H9 (cell line): ENCODE results near the gene GALNT17. TPM values are rescaled to one million over a fixed set of nuclear protein-coding genes. Genes with fewer than 3 reads are reported as not detected.
A peak's percentile ranks its signal among the peaks of the same experiment; 100 is the strongest.

Experiments
- DNase-seq: peaks from one replicate; pipeline ENCODE4 v3.0.0-alpha.2; 2017
- H2AFZ ChIP-seq: one replicate; pipeline ENCODE4 v1.6.1; 2013; ENCODE audit warnings: mild to moderate bottlenecking, low read length, control low read depth, moderate library complexity
- H2AK5ac ChIP-seq: 2 replicates; pipeline ENCODE4 v1.6.1; 2013; ENCODE audit warnings: low read length, control low read depth, mixed read lengths; ENCODE audit not compliant: insufficient read length
- H2BK120ac ChIP-seq: one replicate; pipeline ENCODE4 v1.6.1; 2013; ENCODE audit warnings: low read depth, mild to moderate bottlenecking, low read length, control low read depth, inconsistent platforms; ENCODE audit not compliant: poor library complexity, severe bottlenecking
- H2BK12ac ChIP-seq: 2 replicates; pipeline ENCODE4 v1.6.1; 2013; ENCODE audit warnings: low read length, control low read depth, mixed read lengths, low read depth; ENCODE audit not compliant: insufficient read length
- H2BK15ac ChIP-seq: 2 replicates; pipeline ENCODE4 v1.6.1; 2013; ENCODE audit warnings: low read depth, low read length, control low read depth
- H2BK20ac ChIP-seq: one replicate; pipeline ENCODE4 v1.6.1; 2013; ENCODE audit warnings: low read depth, mild to moderate bottlenecking, low read length, control low read depth, inconsistent platforms; ENCODE audit not compliant: poor library complexity, severe bottlenecking
- H2BK5ac ChIP-seq: 2 replicates; pipeline ENCODE4 v1.6.1; 2013; ENCODE audit warnings: low read length, control low read depth, mixed read lengths; ENCODE audit not compliant: insufficient read length
- H3K14ac ChIP-seq: 2 replicates; pipeline ENCODE4 v1.6.1; 2013; ENCODE audit warnings: low read length, control low read depth; ENCODE audit not compliant: insufficient read depth
- H3K18ac ChIP-seq: 2 replicates; pipeline ENCODE4 v1.6.1; 2013; ENCODE audit warnings: low read depth, mild to moderate bottlenecking, mixed read lengths, low read length, control low read depth; ENCODE audit not compliant: insufficient read length
- H3K23ac ChIP-seq: 2 replicates; pipeline ENCODE4 v1.6.1; 2013; ENCODE audit warnings: low read length, control low read depth, mixed read lengths, low read depth; ENCODE audit not compliant: insufficient read length
- H3K23me2 ChIP-seq: 2 replicates; pipeline ENCODE4 v1.6.1; 2013; ENCODE audit warnings: low read depth, mild to moderate bottlenecking, mixed read lengths, low read length, control low read depth; ENCODE audit not compliant: insufficient read length, poor library complexity, severe bottlenecking
- H3K27ac ChIP-seq: 2 replicates; pipeline ENCODE4 v1.5.1; 2013; ENCODE audit warnings: low read length, control low read depth, mixed read lengths, low read depth; ENCODE audit not compliant: insufficient read length
- H3K27me3 ChIP-seq: 2 replicates; pipeline ENCODE4 v1.6.1; 2013; ENCODE audit warnings: low read length, control low read depth, inconsistent platforms; ENCODE audit not compliant: insufficient read depth
- H3K4ac ChIP-seq: 2 replicates; pipeline ENCODE4 v1.6.1; 2013; ENCODE audit warnings: low read depth, mild to moderate bottlenecking, control low read depth, inconsistent platforms, low read length, moderate library complexity
- H3K4me1 ChIP-seq: 2 replicates; pipeline ENCODE4 v1.6.1; 2013; ENCODE audit warnings: low read length, control low read depth, inconsistent platforms; ENCODE audit not compliant: insufficient read depth
- H3K4me2 ChIP-seq: 2 replicates; pipeline ENCODE4 v1.6.1; 2013; ENCODE audit warnings: low read length, control low read depth, mixed read lengths; ENCODE audit not compliant: insufficient read length, insufficient read depth
- H3K56ac ChIP-seq: 2 replicates; pipeline ENCODE4 v1.6.1; 2013; ENCODE audit warnings: low read depth, mild to moderate bottlenecking, mixed read lengths, low read length, control low read depth; ENCODE audit not compliant: insufficient read length
- H3K79me1 ChIP-seq: 2 replicates; pipeline ENCODE4 v1.6.1; 2013; ENCODE audit warnings: low read depth, mild to moderate bottlenecking, moderate library complexity, low read length, control low read depth, inconsistent platforms; ENCODE audit not compliant: insufficient read depth, poor library complexity, severe bottlenecking
- H3K79me2 ChIP-seq: 2 replicates; pipeline ENCODE4 v1.6.1; 2013; ENCODE audit warnings: low read length, control low read depth, inconsistent platforms; ENCODE audit not compliant: insufficient read depth
- H3K9ac ChIP-seq: 2 replicates; pipeline ENCODE4 v1.6.1; 2013; ENCODE audit warnings: low read length, control low read depth, mixed read lengths; ENCODE audit not compliant: insufficient read length; ENCODE audit errors: extremely low read depth
- H3K9me3 ChIP-seq: one replicate; pipeline ENCODE4 v1.6.1; 2013; ENCODE audit warnings: low read depth, low read length, inconsistent platforms; ENCODE audit not compliant: control insufficient read depth
- H3T11ph ChIP-seq: one replicate; pipeline ENCODE4 v1.6.1; 2013; ENCODE audit warnings: mild to moderate bottlenecking, low read length, control low read depth, inconsistent platforms
- H4K20me1 ChIP-seq: one replicate; pipeline ENCODE4 v1.6.1; 2013; ENCODE audit not compliant: control insufficient read depth, insufficient read length, insufficient read depth
- H4K5ac ChIP-seq: 2 replicates; pipeline ENCODE4 v1.6.1; 2013; ENCODE audit warnings: low read depth, mild to moderate bottlenecking, mixed read lengths, low read length, control low read depth; ENCODE audit not compliant: insufficient read length
- H4K8ac ChIP-seq: replicated peaks from 2 replicates; pipeline ENCODE4 v1.6.1; 2013; ENCODE audit warnings: low read length, control low read depth, mixed read lengths, low read depth; ENCODE audit not compliant: insufficient read length
- H4K91ac ChIP-seq: 2 replicates; pipeline ENCODE4 v1.6.1; 2013; ENCODE audit warnings: low read depth, mild to moderate bottlenecking, moderate library complexity, mixed read lengths, low read length, control low read depth; ENCODE audit not compliant: insufficient read length
- H3K27ac Mint-ChIP-seq, 3 experiments: 2 replicates in 2 of 3; 3 replicates in 1 of 3; pipeline ENCODE4 v1.8.0; 2020 to 2021; ENCODE audit warnings: mixed read lengths in 3 of 3, mild to moderate bottlenecking in 1 of 3, moderate library complexity in 1 of 3
- H3K27me3 Mint-ChIP-seq: 2 replicates; pipeline ENCODE4 v1.8.0; 2021; ENCODE audit warnings: low read depth, mild to moderate bottlenecking, moderate library complexity, mixed read lengths
- H3K36me3 Mint-ChIP-seq, 3 experiments: 2 replicates in 2 of 3; 3 replicates in 1 of 3; pipeline ENCODE4 v1.8.0; 2020 to 2021; ENCODE audit warnings: low read depth in 3 of 3, mixed read lengths in 3 of 3; ENCODE audit not compliant: insufficient read depth in 1 of 3
- H3K4me1 Mint-ChIP-seq, 2 experiments: 2 replicates each; pipeline ENCODE4 v1.8.0; 2020; ENCODE audit warnings: mixed read lengths in 2 of 2
- H3K4me3 Mint-ChIP-seq, 2 experiments: 2 replicates in 1 of 2; 3 replicates in 1 of 2; pipeline ENCODE4 v1.8.0; 2020 to 2021; ENCODE audit warnings: mild to moderate bottlenecking in 2 of 2, mixed read lengths in 2 of 2, moderate library complexity in 1 of 2
- H3K9me3 Mint-ChIP-seq, 2 experiments: 2 replicates in 1 of 2; 3 replicates in 1 of 2; pipeline ENCODE4 v1.8.0; 2020; ENCODE audit warnings: mild to moderate bottlenecking in 2 of 2, mixed read lengths in 2 of 2, moderate library complexity in 1 of 2
- WGBS: extraction: QIAGEN DNeasy Blood & Tissue Kit; methylation state at CpG from one replicate; pipeline ENCODE4 v1.1.7; 2013; ENCODE audit warnings: missing lambda C conversion rate, low lambda C conversion rate, mixed read lengths; ENCODE audit not compliant: insufficient read length; ENCODE audit errors: extremely low coverage; 5-methylcytosine and 5-hydroxymethylcytosine counted together
- total RNA-seq: library from RNA; stranded (reverse); gene quantifications from 2 replicates; pipeline ENCODE4 v1.2.1, GENCODE V29; 2021
- TF ChIP-seq, protein P1 (sequence below): fragments of 200-600 bp; sonication (generic); conservative IDR thresholded peaks from 3 replicates; pipeline ENCODE4 v1.8.0; 2021; ENCODE audit warnings: antibody characterized with exemption, mild to moderate bottlenecking

GALNT17 gene
- total RNA-seq, 1 experiment from 2014 or later = 43.2 TPM

DNA sequence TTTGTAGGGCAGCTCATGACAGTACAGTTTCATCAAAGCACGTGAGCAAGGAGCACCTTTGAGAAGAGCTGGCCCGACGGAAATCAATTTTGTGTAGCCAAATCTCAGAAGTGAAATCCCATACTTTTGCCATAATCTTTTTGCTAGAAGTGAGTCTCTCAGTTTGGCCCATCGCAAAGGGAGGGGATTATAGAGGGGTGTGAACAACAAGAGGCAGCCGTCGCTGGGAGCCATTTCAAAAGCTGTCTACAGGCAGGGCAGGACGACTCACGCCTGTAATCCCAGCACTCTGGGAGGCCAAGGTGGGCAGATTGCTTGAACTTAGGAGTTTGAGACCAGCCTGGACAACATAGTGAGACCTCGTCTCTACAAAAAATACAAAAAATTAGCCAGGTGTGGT, 599.8 kb downstream of the GALNT17 start:
- Histone ChIP-seq H4K91ac (no peak overlapping the region), H3K79me1 (no peaks in the 10 kb centered on the region), H4K8ac (no peak overlapping the region), H3K14ac (no peak overlapping the region), H4K20me1 (no peaks in the 10 kb centered on the region), H3T11ph (no peak overlapping the region), H3K4me1 (no peaks in the 10 kb centered on the region; the same call in 1 of the 2 replicates), H2BK12ac (no peak overlapping the region), H3K79me2 (no peaks in the 10 kb centered on the region), H2AFZ (no peak overlapping the region), H3K4me2 (no peak overlapping the region), H2BK120ac (no peak overlapping the region), H2AK5ac (no peak overlapping the region), H3K27me3 (no peaks in the 10 kb centered on the region), H3K4ac (no peak overlapping the region), H2BK5ac (no peak overlapping the region), H2BK15ac (no peak overlapping the region), H3K9me3 (no peaks in the 10 kb centered on the region), H3K27ac (no peak overlapping the region), H2BK20ac (no peak overlapping the region), H3K18ac (no peak overlapping the region), H3K23me2 (peaks cover 3% of the 10 kb centered on the region), H3K9ac (no peak overlapping the region), H4K5ac (no peak overlapping the region), H3K56ac (no peak overlapping the region), H3K23ac (no peak overlapping the region)
- no CpG with 5 or more reads among the region's 9 CpGs for WGBS
- peaks cover 0 to 15% (median 8%) of the 10 kb centered on the region in 3 experiments; a peak in 5 of 7 replicates for H3K36me3 Mint-ChIP-seq
- DNase-seq = no peak
- H3K4me1 Mint-ChIP-seq = peaks cover 14 to 20% of the 10 kb centered on the region in 2 experiments
- H3K4me3 Mint-ChIP-seq = no peak overlapping the region
- H3K9me3 Mint-ChIP-seq = peaks cover 8% of the 10 kb centered on the region in 2 experiments
- no peaks in the 10 kb centered on the region; the same call in 1 of the 2 replicates for H3K27me3 Mint-ChIP-seq
- H3K27ac Mint-ChIP-seq = peak overlapping the region in 1 of 3 experiments; percentile 76; a peak in 2 of 7 replicates
- TF ChIP-seq, protein P1, sequence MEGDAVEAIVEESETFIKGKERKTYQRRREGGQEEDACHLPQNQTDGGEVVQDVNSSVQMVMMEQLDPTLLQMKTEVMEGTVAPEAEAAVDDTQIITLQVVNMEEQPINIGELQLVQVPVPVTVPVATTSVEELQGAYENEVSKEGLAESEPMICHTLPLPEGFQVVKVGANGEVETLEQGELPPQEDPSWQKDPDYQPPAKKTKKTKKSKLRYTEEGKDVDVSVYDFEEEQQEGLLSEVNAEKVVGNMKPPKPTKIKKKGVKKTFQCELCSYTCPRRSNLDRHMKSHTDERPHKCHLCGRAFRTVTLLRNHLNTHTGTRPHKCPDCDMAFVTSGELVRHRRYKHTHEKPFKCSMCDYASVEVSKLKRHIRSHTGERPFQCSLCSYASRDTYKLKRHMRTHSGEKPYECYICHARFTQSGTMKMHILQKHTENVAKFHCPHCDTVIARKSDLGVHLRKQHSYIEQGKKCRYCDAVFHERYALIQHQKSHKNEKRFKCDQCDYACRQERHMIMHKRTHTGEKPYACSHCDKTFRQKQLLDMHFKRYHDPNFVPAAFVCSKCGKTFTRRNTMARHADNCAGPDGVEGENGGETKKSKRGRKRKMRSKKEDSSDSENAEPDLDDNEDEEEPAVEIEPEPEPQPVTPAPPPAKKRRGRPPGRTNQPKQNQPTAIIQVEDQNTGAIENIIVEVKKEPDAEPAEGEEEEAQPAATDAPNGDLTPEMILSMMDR = no peak
